ENCODE results near the gene RWDD2A.
"Not testable (repeated sequence)": the region's sequence is repeated elsewhere in the genome, so short reads cannot be mapped to it uniquely, and the experiment has no call there.

Gene RWDD2A

GRCh38 chr6:83180426-83180950 is 12.7 kb upstream of the RWDD2A start:
- Histone ChIP-seq H3K4me1 (no peaks in the 10 kb centered on the region), H3K36me3 (peaks cover 47% of the 10 kb centered on the region), H3K9me3 (no peaks in the 10 kb centered on the region), H3K27me3 (no peaks in the 10 kb centered on the region), H3K4me3 (ENCODE audit: low read depth, low read length) (no peak overlapping the region)
- no peak for DNase-seq
- TF ChIP-seq CTCF (IDR thresholded peaks at IDR 0.05; ENCODE audit: low read depth, low read length) = no peak

GRCh38 chr6:83182114-83182513 is 11.0 kb upstream of the RWDD2A start:
- Histone ChIP-seq H3K27me3 (no peaks in the 10 kb centered on the region), H3K4me3 (ENCODE audit: low read depth, low read length) (no peak overlapping the region), H3K9me3 (no peaks in the 10 kb centered on the region), H3K36me3 (peaks cover 53% of the 10 kb centered on the region), H3K4me1 (no peaks in the 10 kb centered on the region)
- TF ChIP-seq CTCF (IDR thresholded peaks at IDR 0.05; ENCODE audit: low read depth, low read length) = no peak
- no peak for DNase-seq

- Histone ChIP-seq H3K4me1 (no peaks in the 10 kb centered on the region), H3K36me3 (peaks cover 57% of the 10 kb centered on the region), H3K9me3 (no peaks in the 10 kb centered on the region), H3K27me3 (no peaks in the 10 kb centered on the region), H3K4me3 (ENCODE audit: low read depth, low read length) (no peak overlapping the region)
- TF ChIP-seq CTCF (IDR thresholded peaks at IDR 0.05; ENCODE audit: low read depth, low read length) = no peak
- DNase-seq = no peak
Measured at GRCh38 chr6:83183082-83183828, 9.9 kb upstream of the RWDD2A start.

GRCh38 chr6:83185096-83185495 is 8.1 kb upstream of the RWDD2A start:
- H3K9me3 ChIP-seq = no peaks in the 10 kb centered on the region
- no peaks in the 10 kb centered on the region for H3K4me1 ChIP-seq
- DNase-seq = no peak
- TF ChIP-seq CTCF (IDR thresholded peaks at IDR 0.05; ENCODE audit: low read depth, low read length) = no peak
- H3K4me3 ChIP-seq (ENCODE audit: low read depth, low read length) = no peak overlapping the region
- peaks cover 61% of the 10 kb centered on the region for H3K36me3 ChIP-seq
- no peaks in the 10 kb centered on the region for H3K27me3 ChIP-seq

GRCh38 chr6:83188501-83188900 is 4.7 kb upstream of the RWDD2A start:
- Histone ChIP-seq H3K4me3 (ENCODE audit: low read depth, low read length) (no peak overlapping the region), H3K4me1 (no peaks in the 10 kb centered on the region; the same call in 1 of the 2 replicates), H3K36me3 (peaks cover 46% of the 10 kb centered on the region), H3K9me3 (no peaks in the 10 kb centered on the region), H3K27me3 (no peaks in the 10 kb centered on the region)
- no peak for TF ChIP-seq CTCF (IDR thresholded peaks at IDR 0.05; ENCODE audit: low read depth, low read length)
- no peak for DNase-seq

- Histone ChIP-seq H3K36me3 (peaks cover 32% of the 10 kb centered on the region), H3K4me3 (ENCODE audit: low read depth, low read length) (no peak overlapping the region), H3K27me3 (no peaks in the 10 kb centered on the region), H3K9me3 (no peaks in the 10 kb centered on the region), H3K4me1 (no peaks in the 10 kb centered on the region; the same call in 1 of the 2 replicates)
- TF ChIP-seq CTCF (IDR thresholded peaks at IDR 0.05; ENCODE audit: low read depth, low read length) = no peak
- no peak for DNase-seq
Measured at GRCh38 chr6:83190626-83191025, 2.5 kb upstream of the RWDD2A start.

GRCh38 chr6:83191974-83192373 is 1.2 kb upstream of the RWDD2A start:
- not testable (repeated sequence) for H3K27me3 ChIP-seq, DNase-seq, H3K9me3 ChIP-seq, H3K4me1 ChIP-seq
- Histone ChIP-seq H3K36me3 (peaks cover 34% of the 10 kb centered on the region), H3K4me3 (ENCODE audit: low read depth, low read length) (peak overlapping the region; percentile 91)

Measured in BE2C (cell line).